ENCODE results near the gene RYR2. TPM values are rescaled to one million over a fixed set of nuclear protein-coding genes. Genes with fewer than 3 reads are reported as not detected.

The RYR2 gene
- total and polyA plus RNA-seq, 2 donors, result 7.2 to 16.8 TPM

- no peak for DNase-seq (ENCODE audit: extremely low spot score)
- no peak overlapping the region for H3K4me3 ChIP-seq (ENCODE audit: low read depth, low read length)
- H3K27ac ChIP-seq (ENCODE audit: low read depth), result no peak overlapping the region
- no peaks in the 10 kb centered on the region for H3K4me1 ChIP-seq (ENCODE audit: insufficient read depth)
- WGBS, result 92% methylated on average over 1 of the region's 1 CpG
- H3K36me3 ChIP-seq (ENCODE audit: insufficient read depth), result no peaks in the 10 kb centered on the region
These were observed 688.9 kb downstream of the RYR2 start for GRCh38 chr1:237730826-237731350.

DNA sequence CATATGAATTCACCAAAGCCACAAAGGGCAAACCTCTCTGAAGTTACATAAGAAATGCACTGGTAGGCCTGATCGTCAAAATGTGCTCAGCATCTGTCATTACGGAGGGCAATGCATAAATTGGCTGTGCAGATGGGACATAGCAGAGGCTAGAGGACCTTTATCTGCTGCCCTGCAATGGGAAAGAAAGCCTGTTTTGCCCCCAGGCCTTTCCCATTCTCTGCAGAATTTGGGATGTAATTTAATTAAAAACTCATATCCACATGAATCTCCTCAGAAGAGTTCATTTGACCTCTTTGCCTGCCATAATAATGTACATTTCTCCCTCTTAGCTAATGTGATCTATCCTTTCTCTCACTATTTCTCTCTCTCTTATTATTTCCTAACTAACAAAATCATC lies 690.7 kb downstream of the RYR2 start:
- Histone ChIP-seq H3K4me3 (ENCODE audit: low read depth, low read length) (no peak overlapping the region), H3K36me3 (ENCODE audit: insufficient read depth) (no peaks in the 10 kb centered on the region), H3K27ac (ENCODE audit: low read depth) (no peak overlapping the region), H3K4me1 (ENCODE audit: insufficient read depth) (no peaks in the 10 kb centered on the region)
- WGBS, result 92% methylated on average over 2 of the region's 2 CpGs
- no peak for DNase-seq (ENCODE audit: extremely low spot score)

DNA sequence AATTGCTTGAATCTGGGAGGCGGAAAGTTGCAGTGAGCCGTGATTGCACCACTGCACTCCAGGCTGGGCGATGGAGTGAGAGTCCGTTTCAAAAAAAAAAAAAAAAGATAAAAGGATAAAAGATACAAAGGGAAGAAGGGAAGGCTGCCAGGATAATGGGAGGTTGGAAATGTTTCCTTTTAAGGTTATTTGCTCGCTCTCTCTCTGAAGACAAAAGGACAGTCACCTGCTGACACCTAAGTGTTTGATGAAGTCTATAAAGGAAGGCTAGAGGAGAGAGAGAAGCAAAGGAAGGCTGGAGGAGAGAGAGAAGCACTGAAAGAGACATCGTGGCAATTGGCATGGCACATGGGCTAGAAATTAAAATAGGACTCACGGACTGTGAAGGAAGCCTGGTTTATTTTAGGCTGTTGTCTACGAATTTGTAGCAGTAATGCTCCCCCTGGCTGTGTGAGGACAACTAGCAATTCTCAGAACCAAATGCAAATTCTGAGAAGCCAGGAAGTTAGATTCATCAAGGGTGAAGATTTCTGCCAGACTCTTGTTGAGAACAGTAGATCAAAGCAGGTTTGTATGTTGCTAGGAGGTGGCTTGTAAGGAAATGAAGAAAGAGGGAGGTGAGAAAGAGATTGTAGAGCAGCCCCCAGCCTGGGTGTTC lies 694.5 kb downstream of the RYR2 start:
- WGBS, result 49% methylated on average over 8 of the region's 8 CpGs
- DNase-seq (ENCODE audit: extremely low spot score), result no peak
- H3K4me3 ChIP-seq (ENCODE audit: low read depth, low read length), result no peak overlapping the region
- no peaks in the 10 kb centered on the region for H3K4me1 ChIP-seq (ENCODE audit: insufficient read depth)
- H3K27ac ChIP-seq (ENCODE audit: low read depth), result no peak overlapping the region
- H3K36me3 ChIP-seq (ENCODE audit: insufficient read depth), result no peaks in the 10 kb centered on the region

GRCh38 chr1:237737448-237737847 lies 695.5 kb downstream of the RYR2 start:
- no peak for DNase-seq (ENCODE audit: extremely low spot score)
- Histone ChIP-seq H3K4me3 (ENCODE audit: low read depth, low read length) (no peak overlapping the region), H3K36me3 (ENCODE audit: insufficient read depth) (no peaks in the 10 kb centered on the region), H3K4me1 (ENCODE audit: insufficient read depth) (no peaks in the 10 kb centered on the region), H3K27ac (ENCODE audit: low read depth) (no peak overlapping the region)

DNA sequence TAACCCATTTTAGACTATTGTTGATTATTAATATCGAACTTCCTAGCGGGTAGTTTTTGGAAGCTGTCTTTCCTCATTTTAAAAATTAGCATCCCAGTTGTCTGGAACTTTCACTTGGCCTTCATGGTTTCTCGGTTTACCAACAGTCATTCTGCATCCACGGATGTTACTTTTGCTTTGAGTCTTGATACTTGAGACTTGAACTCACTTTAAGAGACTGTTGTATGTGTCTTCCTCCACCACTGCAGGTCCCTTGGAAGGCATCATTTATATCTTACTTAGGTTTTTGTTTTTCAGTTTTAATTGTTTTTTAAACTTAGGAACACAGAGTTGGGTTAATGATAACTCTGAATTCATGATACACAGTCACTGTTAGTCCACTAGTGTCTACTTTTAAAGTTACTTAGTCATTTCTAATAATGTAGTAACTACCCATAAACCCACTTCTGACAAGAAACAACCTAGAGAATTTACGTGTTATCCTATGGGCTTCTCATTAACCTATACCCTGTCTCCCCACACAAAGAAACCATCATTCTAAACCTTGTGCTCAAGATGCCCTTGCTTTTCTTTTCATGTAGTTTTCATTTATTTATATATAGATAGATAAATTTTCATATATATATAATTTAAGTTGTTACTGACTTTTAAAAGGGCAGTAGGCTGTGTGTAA lies 696.1 kb downstream of the RYR2 start:
- H3K4me3 ChIP-seq (ENCODE audit: low read depth, low read length), result no peak overlapping the region
- DNase-seq (ENCODE audit: extremely low spot score), result no peak
- no peaks in the 10 kb centered on the region for H3K36me3 ChIP-seq (ENCODE audit: insufficient read depth)
- 91% methylated on average over 5 of the region's 5 CpGs for WGBS
- H3K27ac ChIP-seq (ENCODE audit: low read depth), result no peak overlapping the region
- H3K4me1 ChIP-seq (ENCODE audit: insufficient read depth), result no peaks in the 10 kb centered on the region

- no peak for DNase-seq (ENCODE audit: extremely low spot score)
- Histone ChIP-seq H3K4me1 (ENCODE audit: insufficient read depth) (no peaks in the 10 kb centered on the region), H3K36me3 (ENCODE audit: insufficient read depth) (no peaks in the 10 kb centered on the region), H3K27ac (ENCODE audit: low read depth) (no peak overlapping the region), H3K4me3 (ENCODE audit: low read depth, low read length) (no peak overlapping the region)
- WGBS, result 87% methylated on average over 3 of the region's 3 CpGs
These were observed 698.9 kb downstream of the RYR2 start for GRCh38 chr1:237740846-237741245.

- H3K4me3 ChIP-seq (ENCODE audit: low read depth, low read length), result no peak overlapping the region
- H3K36me3 ChIP-seq (ENCODE audit: insufficient read depth), result no peaks in the 10 kb centered on the region
- 95% methylated on average over 4 of the region's 4 CpGs for WGBS
- H3K4me1 ChIP-seq (ENCODE audit: insufficient read depth), result no peaks in the 10 kb centered on the region
- H3K27ac ChIP-seq (ENCODE audit: low read depth), result no peak overlapping the region
- no peak for DNase-seq (ENCODE audit: extremely low spot score)
These were observed 703.6 kb downstream of the RYR2 start for GRCh38 chr1:237745545-237745944.

GRCh38 chr1:237748171-237748960 lies 706.4 kb downstream of the RYR2 start:
- no peaks in the 10 kb centered on the region for H3K36me3 ChIP-seq (ENCODE audit: insufficient read depth)
- no peak overlapping the region for H3K27ac ChIP-seq (ENCODE audit: low read depth)
- DNase-seq (ENCODE audit: extremely low spot score), result no peak
- H3K4me3 ChIP-seq (ENCODE audit: low read depth, low read length), result no peak overlapping the region
- H3K4me1 ChIP-seq (ENCODE audit: insufficient read depth), result no peaks in the 10 kb centered on the region
- 33% methylated on average over 2 of the region's 2 CpGs for WGBS

- H3K4me1 ChIP-seq (ENCODE audit: insufficient read depth), result no peaks in the 10 kb centered on the region
- 90% methylated on average over 1 of the region's 1 CpG for WGBS
- H3K4me3 ChIP-seq (ENCODE audit: low read depth, low read length), result no peak overlapping the region
- no peak overlapping the region for H3K27ac ChIP-seq (ENCODE audit: low read depth)
- H3K36me3 ChIP-seq (ENCODE audit: insufficient read depth), result no peaks in the 10 kb centered on the region
- DNase-seq (ENCODE audit: extremely low spot score), result no peak
These were observed 707.1 kb downstream of the RYR2 start for GRCh38 chr1:237749122-237749521.

DNA sequence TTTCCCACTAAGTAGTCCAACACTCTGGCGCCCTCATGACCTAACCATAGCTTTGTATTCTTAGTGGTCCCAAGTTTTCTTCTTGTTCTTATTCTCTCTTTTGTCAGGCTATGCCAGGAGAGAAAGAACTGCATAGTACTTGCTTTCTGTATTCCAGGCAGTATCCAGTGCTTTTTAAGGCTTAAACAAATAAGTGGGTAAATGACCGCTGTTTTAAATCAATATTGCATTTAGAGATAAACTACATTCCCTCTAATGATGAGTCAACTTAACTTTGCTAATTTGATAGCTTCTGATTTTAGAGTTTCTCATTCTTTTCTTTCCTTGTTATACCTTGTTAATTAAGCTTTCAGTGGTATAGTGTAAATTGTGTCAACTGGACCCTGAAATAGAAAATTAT lies 709.1 kb downstream of the RYR2 start:
- DNase-seq (ENCODE audit: extremely low spot score), result no peak
- WGBS, result 98% methylated on average over 2 of the region's 2 CpGs
- Histone ChIP-seq H3K4me3 (ENCODE audit: low read depth, low read length) (no peak overlapping the region), H3K27ac (ENCODE audit: low read depth) (no peak overlapping the region), H3K36me3 (ENCODE audit: insufficient read depth) (no peaks in the 10 kb centered on the region), H3K4me1 (ENCODE audit: insufficient read depth) (no peaks in the 10 kb centered on the region)

DNA sequence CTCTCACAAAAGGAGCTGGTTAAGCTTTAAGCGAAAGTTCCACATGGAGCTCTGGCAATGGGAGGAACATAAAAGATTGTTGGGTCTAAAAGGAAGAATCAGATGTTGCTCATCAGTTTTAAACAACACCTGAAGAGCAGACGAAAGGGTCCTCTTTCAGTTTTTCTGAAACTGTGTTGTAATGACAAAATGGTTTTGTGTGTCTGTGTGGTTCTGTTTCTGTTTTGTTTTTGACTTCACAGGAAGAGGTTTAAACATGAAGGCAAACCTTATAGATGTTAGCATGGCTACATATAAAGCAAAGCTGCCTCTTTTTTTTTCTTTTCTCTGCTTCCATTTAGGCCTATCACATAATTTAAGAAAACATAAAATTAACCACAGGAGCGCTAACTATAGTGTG lies 712.6 kb downstream of the RYR2 start:
- 92% methylated on average over 3 of the region's 3 CpGs for WGBS
- Histone ChIP-seq H3K36me3 (ENCODE audit: insufficient read depth) (no peaks in the 10 kb centered on the region), H3K27ac (ENCODE audit: low read depth) (no peak overlapping the region), H3K4me3 (ENCODE audit: low read depth, low read length) (no peak overlapping the region), H3K4me1 (ENCODE audit: insufficient read depth) (no peaks in the 10 kb centered on the region)
- DNase-seq (ENCODE audit: extremely low spot score), result no peak

DNA sequence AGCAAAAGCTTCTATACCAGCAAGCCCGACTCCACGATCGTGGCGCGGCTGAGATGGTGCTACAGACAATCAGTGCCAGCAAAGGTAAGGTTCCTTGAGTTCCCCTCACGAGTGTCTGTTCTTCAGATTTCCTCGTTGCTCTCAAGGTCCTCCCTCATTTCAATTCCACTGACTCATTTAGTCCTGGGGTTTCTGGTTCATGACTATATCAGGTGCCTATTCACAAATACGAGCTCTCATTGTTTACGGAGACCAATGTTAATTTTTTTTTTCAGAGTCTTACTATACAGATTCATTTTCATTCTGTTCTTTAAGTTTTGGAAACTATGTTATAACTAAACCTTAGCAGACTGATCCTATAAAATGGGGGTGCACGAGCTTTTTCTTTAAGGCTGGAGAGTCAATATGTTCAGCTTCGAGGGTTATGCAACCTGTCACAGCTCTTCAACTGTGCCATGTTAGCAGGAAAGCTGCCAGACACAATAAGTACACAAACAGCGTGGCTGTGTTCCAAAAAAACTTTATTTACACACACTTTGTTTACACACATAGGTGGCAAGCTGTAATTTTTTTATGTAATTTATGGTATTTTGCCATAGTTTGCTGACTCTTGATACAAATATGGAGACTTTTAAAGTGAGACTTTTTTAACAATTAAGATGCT lies 714.5 kb downstream of the RYR2 start:
- WGBS, result 87% methylated on average over 12 of the region's 12 CpGs
- no peaks in the 10 kb centered on the region for H3K36me3 ChIP-seq (ENCODE audit: insufficient read depth)
- H3K4me1 ChIP-seq (ENCODE audit: insufficient read depth), result no peaks in the 10 kb centered on the region
- H3K27ac ChIP-seq (ENCODE audit: low read depth), result no peak overlapping the region
- H3K4me3 ChIP-seq (ENCODE audit: low read depth, low read length), result no peak overlapping the region
- DNase-seq (ENCODE audit: extremely low spot score), result no peak

DNA sequence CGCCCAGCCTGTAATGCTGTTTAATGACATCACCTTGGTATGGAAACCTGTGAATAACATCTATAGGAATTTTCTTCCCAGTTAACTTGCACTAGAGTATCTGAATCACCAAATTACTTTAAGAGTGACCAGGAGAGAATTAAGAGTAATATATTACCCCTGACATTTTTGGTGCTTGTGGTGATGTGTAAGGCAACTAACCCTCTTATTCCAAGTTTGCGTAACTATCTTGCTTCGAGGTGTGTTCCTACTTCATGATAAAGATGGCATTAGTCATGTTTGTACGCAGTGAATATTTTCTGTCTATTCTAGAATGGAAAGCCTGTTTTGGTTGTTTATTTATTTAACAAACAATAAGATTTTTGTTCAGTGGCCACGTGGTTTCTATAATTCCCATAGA lies 717.4 kb downstream of the RYR2 start:
- Histone ChIP-seq H3K36me3 (ENCODE audit: insufficient read depth) (no peaks in the 10 kb centered on the region), H3K4me1 (ENCODE audit: insufficient read depth) (no peaks in the 10 kb centered on the region), H3K4me3 (ENCODE audit: low read depth, low read length) (no peak overlapping the region), H3K27ac (ENCODE audit: low read depth) (no peak overlapping the region)
- DNase-seq (ENCODE audit: extremely low spot score), result no peak
- 76% methylated on average over 5 of the region's 5 CpGs for WGBS
